Immature natural killer cell (primary cell): Measurements from ENCODE around the gene ITIH2. TPM values are rescaled to one million over a fixed set of nuclear protein-coding genes. Genes with fewer than 3 reads are reported as not detected.
"Not testable (repeated sequence)": the region's sequence is repeated elsewhere in the genome, so short reads cannot be mapped to it uniquely, and the experiment has no call there.

Experiments
- DNase-seq, 3 donors: peaks; one replicate each; pipeline ENCODE4 v3.0.0; 2022; ENCODE audit warnings: mixed read lengths in 1 of 3
- H3K27ac Mint-ChIP-seq, 6 donors: one replicate each; pipeline ENCODE4 v1.8.0; 2020; ENCODE audit warnings: mixed read lengths in 6 of 6, mild to moderate bottlenecking in 5 of 6, inconsistent platforms in 4 of 6, moderate library complexity in 3 of 6
- H3K27me3 Mint-ChIP-seq, 3 donors: one replicate each; pipeline ENCODE4 v1.8.0; 2020 to 2021; ENCODE audit warnings: low read depth in 3 of 3, mild to moderate bottlenecking in 3 of 3, mixed read lengths in 3 of 3, moderate library complexity in 3 of 3, inconsistent platforms in 1 of 3
- H3K36me3 Mint-ChIP-seq, 3 donors: one replicate each; pipeline ENCODE4 v1.8.0; 2020; ENCODE audit warnings: mixed read lengths in 3 of 3, inconsistent platforms in 2 of 3, mild to moderate bottlenecking in 2 of 3
- H3K4me1 Mint-ChIP-seq, 2 donors: one replicate each; pipeline ENCODE4 v1.8.0; 2020; ENCODE audit warnings: inconsistent platforms in 2 of 2, mild to moderate bottlenecking in 2 of 2, mixed read lengths in 2 of 2, moderate library complexity in 1 of 2
- H3K4me3 Mint-ChIP-seq, 5 donors: one replicate each; pipeline ENCODE4 v1.8.0; 2020; ENCODE audit warnings: mild to moderate bottlenecking in 5 of 5, mixed read lengths in 5 of 5, inconsistent platforms in 3 of 5, moderate library complexity in 3 of 5
- H3K9me3 Mint-ChIP-seq, 6 donors: one replicate each; pipeline ENCODE4 v1.8.0; 2020; ENCODE audit warnings: mild to moderate bottlenecking in 6 of 6, mixed read lengths in 6 of 6, inconsistent platforms in 4 of 6, moderate library complexity in 3 of 6
- polyA plus RNA-seq, 3 donors: library from polyadenylated mRNA; unstranded; fragments of 300-500 nt; fragmentation: Illumina TruSeq; gene quantifications; one replicate each; pipeline ENCODE4 v1.2.3, GENCODE V29; 2021

Gene ITIH2
- polyA plus RNA-seq, 3 donors from 2014 or later: 0.13 TPM; not detected in 2

- Mint-ChIP-seq H3K9me3 (peaks cover 0 to 14% (median 0%) of the 10 kb centered on the region in 6 donors), H3K27ac (no peak overlapping the region), H3K36me3 (no peaks in the 10 kb centered on the region), H3K4me3 (no peak overlapping the region), H3K4me1 (peaks cover 2 to 5% of the 10 kb centered on the region in 2 donors), H3K27me3 (peaks cover 0 to 23% (median 7%) of the 10 kb centered on the region in 3 donors)
- DNase-seq: no peak
These were observed 16.6 kb upstream of the ITIH2 start for GRCh38 chr10:7686351-7687171.

- H3K4me3 Mint-ChIP-seq: no peak overlapping the region
- no peak overlapping the region for H3K27ac Mint-ChIP-seq
- peaks cover 0 to 13% (median 0%) of the 10 kb centered on the region in 6 donors for H3K9me3 Mint-ChIP-seq
- peak; percentile 52 to 66 (median 61) for DNase-seq
- H3K4me1 Mint-ChIP-seq: peaks cover 2 to 5% of the 10 kb centered on the region in 2 donors
- no peaks in the 10 kb centered on the region for H3K36me3 Mint-ChIP-seq
- peaks cover 2 to 18% (median 7%) of the 10 kb centered on the region in 3 donors for H3K27me3 Mint-ChIP-seq
These were observed 15.7 kb upstream of the ITIH2 start for GRCh38 chr10:7687228-7687907.

GRCh38 chr10:7689591-7689990, 13.5 kb upstream of the ITIH2 start:
- H3K4me3 Mint-ChIP-seq: no peak overlapping the region
- H3K4me1 Mint-ChIP-seq: peaks cover 2 to 5% of the 10 kb centered on the region in 2 donors
- H3K27me3 Mint-ChIP-seq: peaks cover 2 to 15% (median 5%) of the 10 kb centered on the region in 3 donors
- peaks cover 0 to 6% (median 0%) of the 10 kb centered on the region in 3 donors for H3K36me3 Mint-ChIP-seq
- no peak overlapping the region for H3K27ac Mint-ChIP-seq
- DNase-seq: no peak
- peaks cover 0 to 11% (median 3%) of the 10 kb centered on the region in 6 donors for H3K9me3 Mint-ChIP-seq

GRCh38 chr10:7690885-7691597, 12.1 kb upstream of the ITIH2 start:
- Mint-ChIP-seq H3K9me3 (peaks cover 0 to 11% (median 3%) of the 10 kb centered on the region in 6 donors), H3K27me3 (peaks cover 2 to 14% (median 5%) of the 10 kb centered on the region in 3 donors)
- H3K4me3 Mint-ChIP-seq, H3K4me1 Mint-ChIP-seq, H3K27ac Mint-ChIP-seq, H3K36me3 Mint-ChIP-seq, DNase-seq: not testable (repeated sequence)

- not testable (repeated sequence) for H3K4me3 Mint-ChIP-seq
These were observed 10.7 kb upstream of the ITIH2 start for GRCh38 chr10:7692368-7692767.

GRCh38 chr10:7693194-7693593, 9.9 kb upstream of the ITIH2 start:
- not testable (repeated sequence) for H3K36me3 Mint-ChIP-seq, DNase-seq, H3K4me1 Mint-ChIP-seq, H3K4me3 Mint-ChIP-seq, H3K27ac Mint-ChIP-seq
- Mint-ChIP-seq H3K9me3 (peaks cover 0 to 11% (median 3%) of the 10 kb centered on the region in 6 donors), H3K27me3 (peaks cover 5 to 14% (median 5%) of the 10 kb centered on the region in 3 donors)

More at GRCh38 chr10:7692368-7692767, 10.7 kb upstream of the ITIH2 start:
- not testable (repeated sequence) for H3K36me3 Mint-ChIP-seq, H3K27ac Mint-ChIP-seq, H3K4me1 Mint-ChIP-seq, DNase-seq
- Mint-ChIP-seq H3K9me3 (peaks cover 0 to 11% (median 3%) of the 10 kb centered on the region in 6 donors), H3K27me3 (peaks cover 2 to 14% (median 2%) of the 10 kb centered on the region in 3 donors)

GRCh38 chr10:7696545-7696944, 6.6 kb upstream of the ITIH2 start:
- Mint-ChIP-seq H3K36me3 (peaks cover 0 to 6% (median 0%) of the 10 kb centered on the region in 3 donors), H3K27ac (no peak overlapping the region), H3K27me3 (peaks cover 4 to 20% (median 5%) of the 10 kb centered on the region in 3 donors), H3K9me3 (peaks cover 0 to 7% (median 3%) of the 10 kb centered on the region in 6 donors), H3K4me1 (no peaks in the 10 kb centered on the region), H3K4me3 (no peak overlapping the region)
- DNase-seq: no peak

- Mint-ChIP-seq H3K4me1 (no peaks in the 10 kb centered on the region), H3K27ac (no peak overlapping the region), H3K4me3 (no peak overlapping the region), H3K36me3 (peaks cover 0 to 6% (median 0%) of the 10 kb centered on the region in 3 donors), H3K27me3 (peaks cover 3 to 23% (median 6%) of the 10 kb centered on the region in 3 donors), H3K9me3 (peaks cover 0 to 6% (median 3%) of the 10 kb centered on the region in 6 donors)
- DNase-seq: no peak
These were observed 5.7 kb upstream of the ITIH2 start for GRCh38 chr10:7697426-7697825.

- Mint-ChIP-seq H3K4me3 (no peak overlapping the region), H3K27ac (no peak overlapping the region), H3K9me3 (no peaks in the 10 kb centered on the region), H3K4me1 (no peaks in the 10 kb centered on the region), H3K36me3 (no peaks in the 10 kb centered on the region), H3K27me3 (peaks cover 5 to 20% (median 14%) of the 10 kb centered on the region in 3 donors)
- no peak for DNase-seq
These were observed 2.5 kb upstream of the ITIH2 start for GRCh38 chr10:7700577-7701125.

GRCh38 chr10:7701158-7701742, 1.9 kb upstream of the ITIH2 start:
- H3K27ac Mint-ChIP-seq: no peak overlapping the region
- DNase-seq: no peak
- peaks cover 5 to 22% (median 14%) of the 10 kb centered on the region in 3 donors for H3K27me3 Mint-ChIP-seq
- H3K9me3 Mint-ChIP-seq: no peaks in the 10 kb centered on the region
- no peak overlapping the region for H3K4me3 Mint-ChIP-seq
- H3K4me1 Mint-ChIP-seq: no peaks in the 10 kb centered on the region
- no peaks in the 10 kb centered on the region for H3K36me3 Mint-ChIP-seq

GRCh38 chr10:7702288-7702812, 766 bp upstream of the ITIH2 start:
- H3K36me3 Mint-ChIP-seq: no peaks in the 10 kb centered on the region
- no peaks in the 10 kb centered on the region for H3K4me1 Mint-ChIP-seq
- no peak overlapping the region for H3K4me3 Mint-ChIP-seq
- no peaks in the 10 kb centered on the region for H3K9me3 Mint-ChIP-seq
- DNase-seq: no peak
- H3K27me3 Mint-ChIP-seq: peaks cover 5 to 22% (median 14%) of the 10 kb centered on the region in 3 donors
- H3K27ac Mint-ChIP-seq: no peak overlapping the region

GRCh38 chr10:7704071-7705016, 1.2 kb downstream of the ITIH2 start:
- no peaks in the 10 kb centered on the region for H3K4me1 Mint-ChIP-seq
- H3K4me3 Mint-ChIP-seq: no peak overlapping the region
- peaks cover 7 to 17% (median 11%) of the 10 kb centered on the region in 3 donors for H3K27me3 Mint-ChIP-seq
- no peak overlapping the region for H3K27ac Mint-ChIP-seq
- DNase-seq: no peak
- H3K36me3 Mint-ChIP-seq: no peaks in the 10 kb centered on the region
- H3K9me3 Mint-ChIP-seq: no peaks in the 10 kb centered on the region
